Measurements from ENCODE around the gene STK24.

STK24 gene

GRCh38 chr13:98427331-98427995, 149.4 kb downstream of the STK24 start:
- H3F3A ChIP-seq (ENCODE audit: insufficient read depth, low read length): no peaks in the 10 kb centered on the region
- H3K27ac ChIP-seq (ENCODE audit: low read length): no peak overlapping the region
- no peaks in the 10 kb centered on the region for H3K27me3 ChIP-seq (replicated peaks; ENCODE audit: insufficient read depth, low read length)
- H3K36me3 ChIP-seq (replicated peaks; ENCODE audit: insufficient read depth, low read length): no peaks in the 10 kb centered on the region
- no peaks in the 10 kb centered on the region for H3K79me2 ChIP-seq (ENCODE audit: low read length)
- DNase-seq: no peak
- no peak overlapping the region for H3K4me2 ChIP-seq (ENCODE audit: low read depth, low read length)
- H3K9ac ChIP-seq (ENCODE audit: low read length): no peak overlapping the region
- H2AFZ ChIP-seq (ENCODE audit: low read length): no peak overlapping the region
- TF ChIP-seq EZH2phosphoT487 (IDR thresholded peaks at IDR 0.05; ENCODE audit: low read length) (no peak), CTCF (IDR thresholded peaks at IDR 0.05; ENCODE audit: low read length) (no peak), EZH2 (optimal IDR thresholded peaks at IDR 0.05; ENCODE audit: low read depth, low read length) (no peak)
- no peaks in the 10 kb centered on the region for H4K20me1 ChIP-seq (ENCODE audit: insufficient read depth, low read length)
- H3K4me3 ChIP-seq (ENCODE audit: low read length): no peak overlapping the region
- no peaks in the 10 kb centered on the region for H3K9me2 ChIP-seq (replicated peaks; ENCODE audit: insufficient read depth, low read length)
- no peaks in the 10 kb centered on the region for H3K4me1 ChIP-seq (ENCODE audit: low read length)
- no peaks in the 10 kb centered on the region for H3K9me3 ChIP-seq (replicated peaks; ENCODE audit: insufficient read depth, low read length)

GRCh38 chr13:98423417-98423816, 153.5 kb downstream of the STK24 start:
- no peak for DNase-seq
- H3K79me2 ChIP-seq (ENCODE audit: low read length): no peaks in the 10 kb centered on the region
- H3K4me3 ChIP-seq (ENCODE audit: low read length): no peak overlapping the region
- H3K9me3 ChIP-seq (replicated peaks; ENCODE audit: insufficient read depth, low read length): no peaks in the 10 kb centered on the region
- no peak overlapping the region for H3K27ac ChIP-seq (ENCODE audit: low read length)
- TF ChIP-seq EZH2phosphoT487 (IDR thresholded peaks at IDR 0.05; ENCODE audit: low read length) (no peak), CTCF (IDR thresholded peaks at IDR 0.05; ENCODE audit: low read length) (no peak), EZH2 (optimal IDR thresholded peaks at IDR 0.05; ENCODE audit: low read depth, low read length) (no peak)
- no peak overlapping the region for H3K4me2 ChIP-seq (ENCODE audit: low read depth, low read length)
- no peak overlapping the region for H3K9ac ChIP-seq (ENCODE audit: low read length)
- no peaks in the 10 kb centered on the region for H3K9me2 ChIP-seq (replicated peaks; ENCODE audit: insufficient read depth, low read length)
- H3K27me3 ChIP-seq (replicated peaks; ENCODE audit: insufficient read depth, low read length): no peaks in the 10 kb centered on the region
- H3K36me3 ChIP-seq (replicated peaks; ENCODE audit: insufficient read depth, low read length): no peaks in the 10 kb centered on the region
- no peaks in the 10 kb centered on the region for H3K4me1 ChIP-seq (ENCODE audit: low read length)
- H2AFZ ChIP-seq (ENCODE audit: low read length): no peak overlapping the region
- no peaks in the 10 kb centered on the region for H3F3A ChIP-seq (ENCODE audit: insufficient read depth, low read length)
- no peaks in the 10 kb centered on the region for H4K20me1 ChIP-seq (ENCODE audit: insufficient read depth, low read length)

DNA sequence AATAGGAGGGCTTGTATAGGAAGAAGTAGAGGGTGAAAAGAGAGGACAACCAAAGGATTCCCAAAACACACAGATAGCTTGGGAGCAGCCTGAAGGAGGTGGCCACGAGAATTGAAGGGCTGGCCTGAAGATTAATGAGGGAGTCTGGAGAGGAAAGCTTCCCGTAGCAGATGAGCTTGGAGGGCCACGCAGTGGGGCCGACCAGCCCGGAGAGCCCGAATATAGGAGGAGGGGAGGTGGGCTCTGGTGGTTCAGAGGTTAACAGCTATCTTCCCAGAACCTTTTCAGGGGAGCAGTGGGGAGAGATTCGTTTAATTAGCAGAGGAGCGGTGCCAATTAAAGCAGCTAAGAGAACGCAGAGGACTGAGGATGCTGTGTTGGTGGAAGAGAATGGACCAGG, 154.9 kb downstream of the STK24 start:
- Histone ChIP-seq H3F3A (ENCODE audit: insufficient read depth, low read length) (no peaks in the 10 kb centered on the region), H3K9me3 (replicated peaks; ENCODE audit: insufficient read depth, low read length) (no peaks in the 10 kb centered on the region), H3K9me2 (replicated peaks; ENCODE audit: insufficient read depth, low read length) (no peaks in the 10 kb centered on the region), H3K4me2 (ENCODE audit: low read depth, low read length) (no peak overlapping the region), H3K36me3 (replicated peaks; ENCODE audit: insufficient read depth, low read length) (no peaks in the 10 kb centered on the region), H2AFZ (ENCODE audit: low read length) (no peak overlapping the region), H3K27ac (ENCODE audit: low read length) (no peak overlapping the region), H3K79me2 (ENCODE audit: low read length) (no peaks in the 10 kb centered on the region), H4K20me1 (ENCODE audit: insufficient read depth, low read length) (no peaks in the 10 kb centered on the region), H3K27me3 (replicated peaks; ENCODE audit: insufficient read depth, low read length) (no peaks in the 10 kb centered on the region), H3K4me3 (ENCODE audit: low read length) (no peak overlapping the region), H3K4me1 (ENCODE audit: low read length) (no peaks in the 10 kb centered on the region), H3K9ac (ENCODE audit: low read length) (no peak overlapping the region)
- TF ChIP-seq EZH2phosphoT487 (IDR thresholded peaks at IDR 0.05; ENCODE audit: low read length) (no peak), CTCF (IDR thresholded peaks at IDR 0.05; ENCODE audit: low read length) (no peak), EZH2 (optimal IDR thresholded peaks at IDR 0.05; ENCODE audit: low read depth, low read length) (no peak)
- no peak for DNase-seq

Data from MM.1S (cell line).